Bronchial epithelial cell (primary cell): Measurements from ENCODE around the gene C19orf73. TPM values are rescaled to one million over a fixed set of nuclear protein-coding genes. Genes with fewer than 3 reads are reported as not detected.

Experiments
- DNase-seq: peaks from one replicate; pipeline ENCODE4 v3.0.0-alpha.2; 2010; ENCODE audit warnings: low read depth
- FAIRE-seq: peaks from 2 replicates; lab custom pipeline; 2011; peaks lifted over from hg19 to GRCh38; lab: Jason Lieb, UNC
- H3K27me3 ChIP-seq: 2 replicates; pipeline ENCODE4 v1.5.1; 2011; ENCODE audit warnings: low read length; ENCODE audit not compliant: control insufficient read depth, insufficient read depth
- H3K36me3 ChIP-seq: 2 replicates; pipeline ENCODE4 v1.5.1; 2011; ENCODE audit warnings: low read length; ENCODE audit not compliant: control insufficient read depth, insufficient read depth
- H3K4me3 ChIP-seq: 2 replicates; pipeline ENCODE4 v1.5.1; 2011; ENCODE audit warnings: mild to moderate bottlenecking, low read depth, low read length, control low read depth
- total RNA-seq: library from RNA; depleted of rRNA; stranded (reverse); fragments of >200 nt; gene quantifications from 2 replicates; pipeline ENCODE4 v1.2.1, GENCODE V29; 2014
- TF ChIP-seq, protein P1 (sequence below): IDR thresholded peaks from 2 replicates; pipeline ENCODE4 v1.5.1; 2011; ENCODE audit warnings: mild to moderate bottlenecking, moderate library complexity, low read length, control low read depth, inconsistent platforms; ENCODE audit not compliant: insufficient read depth, severe bottlenecking

The C19orf73 gene
- total RNA-seq, 1 donor from 2014 or later, result 0.53 TPM

DNA sequence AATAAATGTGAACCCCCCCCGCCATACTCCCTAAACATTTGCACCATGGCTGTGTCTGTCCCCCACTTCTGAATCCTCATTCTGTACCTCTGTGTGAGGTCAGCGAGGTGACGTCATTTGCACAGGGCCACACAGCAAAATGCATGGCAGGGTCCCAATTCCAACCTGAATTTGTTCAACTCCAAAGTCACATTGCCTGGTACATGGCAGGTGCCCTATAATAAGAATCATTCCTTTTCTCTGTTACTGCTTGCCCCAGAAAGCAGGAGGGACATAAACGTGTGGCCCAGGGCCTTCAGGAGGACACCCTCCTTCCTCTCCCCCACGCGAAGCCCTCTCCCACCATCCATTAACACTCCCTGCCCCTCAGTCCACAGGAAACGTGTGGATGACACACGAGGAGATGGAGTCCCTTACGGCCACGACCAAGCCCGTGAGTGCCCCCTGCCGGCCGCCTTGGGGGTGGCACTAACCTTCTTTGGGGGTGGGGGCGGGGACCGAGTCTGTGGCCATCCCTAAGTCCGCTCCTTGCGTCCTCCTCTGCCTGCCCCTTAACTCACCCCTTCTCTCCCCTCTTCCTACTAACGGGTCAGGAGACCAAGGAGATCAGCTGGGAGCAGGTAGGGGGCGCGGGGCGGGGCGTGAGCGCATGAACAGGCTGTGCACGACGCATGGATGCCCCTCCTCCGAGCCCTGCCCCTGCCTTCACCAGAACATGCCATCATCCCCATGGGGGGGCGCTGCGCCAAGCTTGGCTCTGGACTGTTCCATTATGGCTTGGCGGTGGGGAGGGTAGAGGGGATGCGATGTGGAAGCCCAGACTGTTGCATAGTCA, 26.8 kb upstream of the C19orf73 start:
- no peak for FAIRE-seq
- Histone ChIP-seq H3K27me3 (no peaks in the 10 kb centered on the region), H3K4me3 (no peak overlapping the region), H3K36me3 (no peaks in the 10 kb centered on the region)
- DNase-seq, result no peak
- TF ChIP-seq, protein P1, sequence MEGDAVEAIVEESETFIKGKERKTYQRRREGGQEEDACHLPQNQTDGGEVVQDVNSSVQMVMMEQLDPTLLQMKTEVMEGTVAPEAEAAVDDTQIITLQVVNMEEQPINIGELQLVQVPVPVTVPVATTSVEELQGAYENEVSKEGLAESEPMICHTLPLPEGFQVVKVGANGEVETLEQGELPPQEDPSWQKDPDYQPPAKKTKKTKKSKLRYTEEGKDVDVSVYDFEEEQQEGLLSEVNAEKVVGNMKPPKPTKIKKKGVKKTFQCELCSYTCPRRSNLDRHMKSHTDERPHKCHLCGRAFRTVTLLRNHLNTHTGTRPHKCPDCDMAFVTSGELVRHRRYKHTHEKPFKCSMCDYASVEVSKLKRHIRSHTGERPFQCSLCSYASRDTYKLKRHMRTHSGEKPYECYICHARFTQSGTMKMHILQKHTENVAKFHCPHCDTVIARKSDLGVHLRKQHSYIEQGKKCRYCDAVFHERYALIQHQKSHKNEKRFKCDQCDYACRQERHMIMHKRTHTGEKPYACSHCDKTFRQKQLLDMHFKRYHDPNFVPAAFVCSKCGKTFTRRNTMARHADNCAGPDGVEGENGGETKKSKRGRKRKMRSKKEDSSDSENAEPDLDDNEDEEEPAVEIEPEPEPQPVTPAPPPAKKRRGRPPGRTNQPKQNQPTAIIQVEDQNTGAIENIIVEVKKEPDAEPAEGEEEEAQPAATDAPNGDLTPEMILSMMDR, result peak; percentile 90

DNA sequence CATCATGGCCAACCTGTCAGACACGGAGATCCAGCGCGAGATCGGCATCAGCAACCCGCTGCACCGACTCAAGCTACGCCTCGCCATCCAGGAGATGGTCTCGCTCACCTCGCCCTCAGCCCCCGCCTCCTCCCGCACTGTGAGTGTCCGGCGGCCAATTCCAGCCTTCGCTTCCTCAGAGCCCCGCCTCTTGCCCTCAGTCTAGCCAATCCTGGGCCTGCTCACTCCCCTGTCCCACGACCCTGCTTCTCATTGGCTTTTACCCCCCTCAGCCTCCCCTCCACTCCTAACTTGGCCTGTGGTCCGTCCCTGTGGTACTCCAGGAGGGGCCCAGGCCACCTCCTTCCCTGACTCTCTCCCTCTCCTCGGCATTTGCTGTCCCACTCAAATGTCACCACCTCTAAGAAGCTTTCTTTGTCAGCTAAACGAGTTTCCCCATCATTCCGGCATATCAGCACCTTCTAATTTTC, 24.0 kb upstream of the C19orf73 start:
- H3K4me3 ChIP-seq, result peak overlapping the region; percentile 41
- FAIRE-seq (no peak), DNase-seq (peak; percentile 84)
- H3K27me3 ChIP-seq, result no peaks in the 10 kb centered on the region
- H3K36me3 ChIP-seq, result no peaks in the 10 kb centered on the region
- TF ChIP-seq, protein P1, result no peak

DNA sequence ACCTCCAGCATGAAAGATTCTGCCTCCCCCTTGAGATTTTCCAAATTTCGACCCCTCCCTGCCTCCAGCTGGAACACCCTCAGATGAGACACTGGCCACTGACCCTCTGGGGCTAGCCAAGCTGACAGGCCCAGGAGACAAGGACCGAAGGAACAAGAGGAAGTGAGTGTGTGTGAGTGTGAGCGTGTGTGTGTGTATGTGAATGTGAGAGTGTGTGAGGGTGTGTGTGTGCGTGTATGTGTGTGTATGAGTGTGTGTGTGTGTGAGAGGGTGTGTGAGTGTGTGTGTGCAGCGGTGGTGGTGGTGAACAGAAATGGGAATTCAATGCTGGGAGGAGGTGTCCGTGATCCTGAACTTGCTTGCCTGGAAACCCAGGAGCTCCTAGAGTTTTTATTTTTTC, 22.4 kb upstream of the C19orf73 start:
- no peaks in the 10 kb centered on the region for H3K36me3 ChIP-seq
- no peak for DNase-seq
- no peak for FAIRE-seq
- TF ChIP-seq, protein P1, result no peak
- no peaks in the 10 kb centered on the region for H3K27me3 ChIP-seq
- no peak overlapping the region for H3K4me3 ChIP-seq

DNA sequence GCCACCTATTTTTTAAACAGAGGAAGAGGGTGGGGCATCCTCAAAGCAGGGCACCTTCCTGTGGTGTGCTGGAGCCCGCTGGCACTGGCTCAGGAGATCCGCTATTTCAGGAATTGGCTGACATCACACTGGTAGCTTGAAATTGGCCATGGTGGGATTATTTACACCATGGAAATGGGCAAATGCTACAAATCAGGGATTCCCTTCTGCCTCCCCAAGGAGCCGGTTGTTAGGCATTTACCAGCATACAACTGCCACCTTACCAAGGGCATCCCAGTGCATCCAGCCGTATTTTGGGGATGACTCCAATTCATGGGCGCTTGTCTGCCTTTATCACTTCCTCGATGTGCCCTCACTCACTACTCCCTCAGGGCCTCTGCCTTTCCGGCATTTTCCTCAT, 22.0 kb upstream of the C19orf73 start:
- FAIRE-seq, result no peak
- Histone ChIP-seq H3K4me3 (no peak overlapping the region), H3K27me3 (no peaks in the 10 kb centered on the region), H3K36me3 (no peaks in the 10 kb centered on the region)
- DNase-seq, result no peak
- TF ChIP-seq, protein P1, result no peak

DNA sequence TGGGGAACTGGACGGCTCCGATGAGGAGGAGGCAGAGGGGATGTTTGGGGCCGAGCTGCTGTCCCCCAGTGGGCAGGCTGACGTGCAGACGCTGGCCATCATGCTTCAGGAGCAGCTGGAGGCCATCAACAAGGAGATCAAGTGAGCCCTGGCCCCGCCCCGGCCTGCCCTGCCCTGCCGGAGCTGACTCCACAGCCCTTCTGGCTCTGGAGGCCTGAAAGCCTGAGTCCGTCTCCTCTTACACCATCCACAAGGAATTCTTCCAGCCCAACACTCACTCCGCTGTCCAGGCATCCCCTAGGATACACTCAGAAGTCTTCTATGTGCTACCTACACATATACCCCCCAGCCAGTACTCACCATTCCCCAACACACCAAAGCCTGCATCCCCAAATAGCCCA, 17.8 kb upstream of the C19orf73 start:
- no peak overlapping the region for H3K4me3 ChIP-seq
- no peaks in the 10 kb centered on the region for H3K27me3 ChIP-seq
- no peak for FAIRE-seq
- H3K36me3 ChIP-seq, result no peaks in the 10 kb centered on the region
- DNase-seq, result no peak
- TF ChIP-seq, protein P1, result no peak
